ENCODE data around the gene DOCK3.
"Not testable (repeated sequence)": the region's sequence is repeated elsewhere in the genome, so short reads cannot be mapped to it uniquely, and the experiment has no call there.

Gene DOCK3

DNA sequence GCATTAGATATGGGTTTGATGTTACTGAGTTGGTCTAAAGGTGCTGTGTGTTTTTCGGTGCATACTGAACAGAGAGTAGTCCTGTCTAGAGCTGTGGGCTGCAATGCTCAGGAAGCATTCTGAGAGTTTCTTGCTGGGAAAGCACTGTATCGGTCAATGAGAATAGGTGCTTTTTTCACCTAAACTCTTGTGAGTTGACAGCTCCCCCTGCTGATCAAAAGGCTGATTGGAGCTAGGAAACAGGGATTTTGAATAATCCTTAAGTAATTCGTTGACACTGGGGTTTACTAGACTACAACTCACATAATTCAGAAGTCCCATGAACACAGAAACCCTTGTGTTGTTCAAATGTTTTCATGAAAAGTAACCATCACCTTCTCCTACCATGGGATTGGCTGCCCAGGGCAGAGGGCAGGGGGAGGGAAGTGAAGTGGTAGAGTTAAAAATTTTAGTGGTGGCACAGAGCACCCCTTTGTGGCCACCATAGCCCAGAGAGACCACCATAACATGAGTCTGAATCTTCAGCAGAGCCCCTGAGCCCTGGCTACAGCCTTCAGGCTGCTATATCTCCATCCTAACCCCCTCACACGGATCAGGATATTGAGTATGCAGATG, 697.3 kb downstream of the DOCK3 start:
- DNase-seq (ENCODE audit: low spot score): peak; percentile 68

DNA sequence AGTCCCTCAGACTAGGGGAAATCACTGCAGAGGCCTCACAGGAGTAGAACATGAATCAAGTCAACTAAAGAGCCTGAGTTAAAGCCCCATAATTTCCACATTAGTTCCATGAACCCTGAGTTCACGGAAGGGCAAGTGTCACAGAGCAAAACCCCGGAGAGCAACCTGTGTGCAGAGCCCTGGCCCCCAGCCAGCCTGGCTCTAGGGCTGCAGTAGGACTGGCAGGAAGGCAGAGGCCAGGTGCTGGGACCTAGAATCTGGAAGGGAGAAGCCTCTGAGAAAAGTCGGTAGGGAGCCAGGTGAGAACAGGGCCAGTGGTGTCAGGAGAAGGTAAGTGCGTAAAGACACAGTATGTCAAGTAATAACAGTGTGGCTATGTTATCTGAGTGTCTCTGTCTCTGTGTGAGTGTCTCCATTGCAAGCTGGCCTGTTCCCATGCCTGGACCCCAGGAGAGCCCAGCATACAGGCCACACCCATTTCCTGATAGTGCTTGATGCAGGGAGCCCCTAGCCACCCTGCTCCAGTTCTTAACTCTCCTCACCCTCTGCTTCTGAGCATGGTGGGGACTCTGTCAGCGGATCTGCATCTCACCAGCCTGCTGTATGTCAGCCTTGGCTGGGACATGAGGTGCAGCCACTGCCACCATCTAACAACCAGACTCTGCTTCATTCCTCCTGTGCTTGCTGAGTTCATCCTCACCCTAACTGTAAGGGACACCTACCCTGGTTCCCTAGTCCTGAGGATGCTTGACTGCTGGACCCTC, 699.1 kb downstream of the DOCK3 start:
- no peak for DNase-seq (ENCODE audit: low spot score)

DNA sequence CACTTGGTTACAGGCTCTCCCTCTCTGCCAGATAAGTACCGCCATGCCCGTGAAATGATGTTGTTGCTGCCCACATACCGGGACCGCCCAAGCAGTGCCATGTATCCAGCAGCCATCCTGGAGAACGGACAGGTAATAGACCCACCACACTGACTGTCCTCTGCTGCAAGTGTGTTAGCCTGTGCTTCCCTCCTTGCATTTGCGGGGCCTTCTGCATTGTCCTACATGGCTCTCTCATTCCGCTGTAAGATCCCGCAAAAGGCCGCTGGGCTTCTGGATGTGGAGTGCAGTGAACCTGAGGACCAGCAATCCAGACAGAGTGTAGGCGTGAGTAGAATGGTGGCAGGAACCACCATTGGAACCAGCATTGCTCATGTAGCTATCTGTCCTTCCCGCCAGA, 699.7 kb downstream of the DOCK3 start:
- no peak for DNase-seq (ENCODE audit: low spot score)

DNA sequence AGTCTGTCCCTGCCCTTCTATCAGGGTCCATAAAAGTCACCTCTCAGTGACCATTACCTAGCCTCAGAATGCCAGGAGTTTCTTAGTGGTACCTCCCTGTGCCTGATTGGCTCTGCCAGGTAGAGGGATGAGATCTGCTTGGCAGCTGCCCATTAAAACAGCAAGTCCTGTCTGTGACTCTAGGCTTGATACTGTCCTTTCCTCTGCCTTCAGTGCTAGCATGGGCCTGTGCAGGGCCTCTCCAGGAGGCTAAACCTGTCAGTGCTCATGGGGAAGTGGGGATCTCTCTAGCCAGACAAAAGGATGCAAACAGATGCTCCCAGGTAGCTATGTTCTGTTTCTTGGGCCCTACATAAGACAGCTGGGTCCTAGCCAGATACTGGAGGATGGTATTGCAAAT, 700.4 kb downstream of the DOCK3 start:
- DNase-seq (ENCODE audit: low spot score): no peak

DNA sequence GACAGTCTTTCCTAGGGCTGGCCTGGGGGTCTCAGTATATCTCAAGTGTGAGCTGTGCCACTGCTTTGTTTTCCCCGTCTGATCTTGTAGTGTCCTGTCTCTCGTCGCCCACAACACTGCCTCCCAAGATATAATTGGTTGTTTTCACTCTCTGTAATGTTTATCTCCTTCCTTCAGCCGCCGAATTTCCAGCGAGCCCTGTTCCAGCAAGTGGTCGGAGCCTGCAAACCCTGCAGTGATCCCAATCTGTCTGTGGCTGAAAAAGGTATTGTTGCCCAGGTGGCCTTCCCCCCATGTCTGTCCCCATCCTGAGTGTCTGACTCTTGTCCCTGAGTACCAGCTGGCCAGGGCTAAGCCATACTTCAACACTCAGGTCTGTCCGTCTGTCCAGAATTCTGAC, 700.8 kb downstream of the DOCK3 start:
- DNase-seq (ENCODE audit: low spot score): no peak

DNA sequence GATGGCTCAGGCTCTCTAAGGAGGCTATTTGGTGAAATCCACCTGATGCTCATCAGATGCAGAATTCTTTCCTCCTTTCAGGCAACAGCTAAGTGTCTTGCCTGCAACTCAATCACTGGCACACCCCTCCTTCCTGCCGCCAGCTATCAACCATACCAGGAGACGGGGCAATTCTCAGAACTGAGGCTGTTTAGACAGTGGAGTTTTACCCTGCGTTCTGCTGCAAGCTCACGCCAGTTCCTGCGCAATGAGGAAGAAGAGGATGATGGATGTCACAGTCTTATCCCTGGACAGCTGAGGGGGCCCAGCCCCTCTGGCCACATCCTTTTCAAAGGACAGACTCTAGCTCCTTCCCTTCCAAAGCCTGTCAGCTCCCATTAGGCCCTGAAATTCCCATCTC, 703.3 kb downstream of the DOCK3 start:
- DNase-seq (ENCODE audit: low spot score): no peak

DNA sequence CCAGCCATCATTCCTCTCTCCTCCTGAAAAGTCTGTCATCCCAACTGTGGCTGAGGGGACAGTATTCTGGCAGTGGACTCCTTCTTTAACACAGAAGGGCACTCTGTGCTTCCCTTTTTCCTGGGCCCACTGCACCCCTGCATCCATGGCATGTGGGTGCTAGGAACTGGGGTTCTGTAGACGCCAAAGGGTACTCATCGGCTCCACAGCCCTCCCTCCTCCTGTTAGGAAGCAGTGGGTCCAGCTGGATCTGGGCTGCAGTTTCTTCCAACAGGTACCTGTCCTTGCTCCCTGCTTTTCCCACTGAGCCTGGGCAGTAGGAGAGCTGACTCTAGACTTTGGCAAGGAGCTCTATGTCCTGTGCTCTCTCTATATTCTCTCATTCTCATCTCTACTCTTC, 704.0 kb downstream of the DOCK3 start:
- DNase-seq (ENCODE audit: low spot score): no peak

DNA sequence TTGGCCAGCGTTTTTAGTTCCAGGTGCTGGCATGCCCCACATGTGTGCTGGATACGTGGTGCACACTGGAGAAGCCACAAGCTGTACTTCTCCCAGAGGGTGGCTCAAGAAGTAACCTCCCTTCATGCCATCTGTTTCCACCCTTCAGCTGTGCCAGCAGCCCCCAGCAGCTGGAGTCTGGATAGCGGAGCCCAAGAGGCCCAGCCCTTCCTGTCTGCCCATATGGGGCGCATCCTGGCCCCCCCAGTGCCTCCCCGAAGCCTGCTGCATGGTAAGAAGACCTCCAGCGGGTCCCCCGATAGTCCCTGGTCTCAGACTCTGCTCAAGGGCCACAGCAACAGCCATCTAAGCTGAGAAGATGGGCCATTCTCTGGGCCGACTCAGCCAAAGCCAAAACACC, 704.6 kb downstream of the DOCK3 start:
- DNase-seq (ENCODE audit: low spot score): no peak

DNA sequence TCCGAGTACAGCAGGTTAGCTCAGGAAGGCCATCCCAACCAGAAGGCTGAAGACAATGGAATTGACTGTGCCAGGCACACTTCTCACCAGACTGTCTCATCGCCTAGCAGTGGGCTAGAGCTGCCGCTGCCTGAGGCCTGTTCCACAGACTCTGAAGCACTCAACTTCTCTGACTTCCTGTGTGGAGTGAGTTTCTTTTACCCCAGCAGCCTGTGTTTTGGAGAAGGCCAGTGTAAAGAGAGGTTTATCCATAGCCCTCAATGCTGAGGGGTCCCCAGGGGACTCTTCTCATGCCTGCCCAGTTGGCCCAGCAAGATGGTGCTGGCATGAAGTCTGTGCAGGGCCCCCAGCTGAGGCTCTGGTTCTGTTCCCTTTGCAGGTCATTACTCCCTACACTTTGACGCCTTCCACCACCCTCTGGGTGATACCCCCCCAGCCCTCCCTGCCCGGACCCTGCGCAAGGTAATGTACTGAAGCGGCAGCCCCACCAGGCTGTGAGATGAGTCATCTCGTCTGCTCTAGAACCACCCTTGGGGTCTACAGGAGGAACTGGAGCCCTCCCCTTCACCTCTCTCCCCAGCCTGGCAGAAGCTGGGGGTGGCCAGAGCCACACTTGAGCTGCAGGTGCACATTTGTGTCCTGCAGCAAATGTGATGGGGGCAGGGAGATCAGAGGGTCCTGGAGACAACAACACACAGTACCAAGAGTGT, 705.2 kb downstream of the DOCK3 start:
- DNase-seq (ENCODE audit: low spot score): no peak

DNA sequence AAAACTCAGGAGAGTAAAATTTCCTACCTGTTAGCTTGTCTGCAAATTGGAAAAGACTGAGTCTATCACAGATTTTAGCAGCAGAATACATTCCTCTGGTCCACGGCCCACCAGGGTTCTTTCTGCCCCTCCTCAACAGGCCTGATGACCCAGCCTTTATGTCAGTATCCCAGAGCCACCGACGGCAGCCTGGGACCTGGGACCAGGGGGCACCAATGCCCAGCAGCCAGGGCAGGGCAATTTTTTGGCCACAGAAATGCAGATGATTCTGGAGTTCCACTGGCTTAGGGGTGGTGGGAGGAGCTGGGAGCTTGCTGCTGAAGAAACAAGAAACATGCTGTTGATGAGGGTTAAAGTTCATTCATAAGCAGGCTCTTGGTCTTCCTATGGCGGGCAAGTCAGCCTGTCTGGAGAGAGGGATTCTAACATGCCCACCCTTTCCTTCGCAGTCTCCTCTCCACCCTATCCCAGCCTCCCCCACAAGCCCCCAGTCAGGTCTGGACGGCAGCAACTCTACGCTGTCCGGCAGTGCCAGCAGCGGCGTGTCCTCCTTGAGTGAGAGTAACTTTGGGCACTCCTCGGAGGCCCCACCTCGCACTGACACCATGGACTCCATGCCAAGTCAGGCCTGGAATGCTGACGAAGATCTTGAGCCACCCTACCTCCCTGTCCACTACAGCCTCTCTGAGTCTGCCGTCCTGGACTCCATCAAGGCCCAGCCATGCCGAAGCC, 706.0 kb downstream of the DOCK3 start:
- no peak for DNase-seq (ENCODE audit: low spot score)

DNA sequence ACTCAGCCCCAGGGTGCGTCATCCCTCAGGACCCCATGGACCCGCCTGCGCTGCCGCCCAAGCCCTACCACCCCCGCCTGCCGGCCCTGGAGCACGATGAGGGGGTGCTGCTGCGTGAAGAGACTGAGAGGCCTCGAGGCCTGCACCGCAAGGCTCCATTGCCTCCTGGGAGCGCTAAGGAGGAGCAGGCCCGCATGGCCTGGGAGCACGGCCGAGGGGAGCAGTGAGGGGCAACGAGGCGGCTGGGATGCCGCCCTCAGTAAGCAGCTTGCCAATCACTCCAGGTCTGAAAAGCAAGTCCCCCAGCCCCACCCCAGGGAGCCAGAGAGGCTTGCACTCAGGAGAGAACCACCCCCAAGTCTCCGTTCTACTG, 706.6 kb downstream of the DOCK3 start:
- DNase-seq (ENCODE audit: low spot score): no peak

DNA sequence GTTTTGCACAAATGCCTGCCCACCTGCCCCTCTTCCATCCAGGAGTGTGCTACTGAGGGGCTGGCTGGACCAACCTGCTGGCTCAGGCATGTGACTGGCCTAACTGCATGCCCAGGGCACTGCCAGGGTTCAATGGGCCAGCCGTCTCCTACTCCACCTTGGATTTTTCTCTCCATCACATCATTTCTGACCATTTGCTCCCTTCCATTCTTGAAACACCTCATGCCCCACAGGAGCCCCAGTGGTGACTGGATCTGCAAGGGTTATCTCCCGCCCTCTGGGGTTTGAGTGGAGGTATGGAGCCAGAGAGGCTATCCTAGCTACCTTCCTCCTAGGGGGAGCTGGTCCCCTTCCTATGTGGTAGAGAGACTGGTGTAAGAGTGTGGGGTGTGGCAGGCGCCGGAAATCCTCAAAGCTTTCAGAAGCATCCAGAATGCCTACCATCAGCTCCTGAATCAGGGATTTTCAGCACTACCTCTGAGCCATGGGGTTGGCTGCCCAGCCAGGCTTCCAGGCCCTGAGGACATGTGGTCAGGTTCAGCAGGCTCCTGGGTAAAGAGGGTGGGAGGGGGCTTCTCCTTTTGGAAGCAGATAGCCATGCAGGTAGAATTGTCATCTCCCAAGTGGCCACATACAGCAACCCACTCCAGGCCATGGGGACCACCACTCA, 707.5 kb downstream of the DOCK3 start:
- no peak for DNase-seq (ENCODE audit: low spot score)

DNA sequence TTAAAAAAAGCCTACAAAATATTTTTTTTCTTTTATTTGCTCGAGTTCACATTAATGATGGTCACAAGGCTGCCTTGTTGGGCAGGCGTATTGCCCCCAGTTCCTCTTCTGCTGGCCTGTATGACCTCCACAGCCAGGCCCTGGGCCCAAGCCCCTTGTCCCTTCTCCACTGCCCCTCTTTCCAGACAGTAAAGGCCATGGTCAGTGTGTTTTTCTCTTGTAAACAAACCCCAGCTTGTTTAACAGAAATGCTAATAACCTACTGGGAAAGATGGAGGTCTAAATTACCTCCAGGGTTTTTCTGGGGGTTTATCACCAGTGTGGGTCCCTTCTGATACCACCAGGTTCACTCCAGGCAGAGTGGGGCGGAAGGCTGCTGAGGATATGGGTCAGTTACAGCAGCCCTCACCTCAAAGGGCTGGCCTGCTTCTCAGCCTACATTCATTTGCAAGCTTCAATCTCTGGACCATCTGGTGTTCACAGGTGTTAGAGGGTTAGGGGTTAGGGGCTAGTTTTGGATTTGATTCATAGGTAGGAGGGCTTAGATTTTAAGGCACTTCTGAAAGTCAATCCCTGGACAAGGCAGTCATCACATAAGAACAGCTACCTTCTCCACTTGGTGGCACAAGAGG, 708.3 kb downstream of the DOCK3 start:
- DNase-seq (ENCODE audit: low spot score): no peak

DNA sequence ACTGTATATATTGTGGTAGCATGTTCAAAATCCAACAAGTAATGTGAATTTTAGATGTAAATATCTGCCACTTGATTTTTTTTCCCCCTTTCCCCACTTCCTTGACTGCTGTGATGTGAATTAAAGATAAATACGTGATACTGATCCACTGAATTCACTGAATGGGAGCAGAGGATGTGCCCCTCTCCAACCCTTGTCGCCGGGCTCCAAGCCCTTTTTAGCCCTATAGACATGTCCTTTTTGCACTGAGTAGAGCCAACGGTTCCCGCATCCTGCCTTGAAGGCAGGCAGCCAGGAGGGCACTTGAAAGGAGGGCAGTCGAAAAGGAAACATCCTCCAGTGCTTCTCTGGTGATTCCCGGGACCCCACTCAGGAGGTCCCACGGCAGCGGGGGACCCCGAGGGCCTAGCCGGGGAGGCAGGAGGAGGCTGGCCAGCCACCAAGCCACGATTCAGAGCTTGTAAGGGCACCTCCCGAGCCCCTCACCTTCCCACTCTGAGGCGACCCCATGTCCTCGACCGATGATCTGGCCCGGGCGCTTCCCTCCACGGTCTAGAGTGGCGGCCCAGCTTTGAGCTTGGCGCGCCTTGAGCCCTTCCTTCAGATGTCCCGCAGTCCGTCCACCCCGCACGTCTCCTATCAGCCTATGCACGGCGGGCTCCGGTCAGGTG, 709.5 kb downstream of the DOCK3 start:
- DNase-seq (ENCODE audit: low spot score): no peak

DNA sequence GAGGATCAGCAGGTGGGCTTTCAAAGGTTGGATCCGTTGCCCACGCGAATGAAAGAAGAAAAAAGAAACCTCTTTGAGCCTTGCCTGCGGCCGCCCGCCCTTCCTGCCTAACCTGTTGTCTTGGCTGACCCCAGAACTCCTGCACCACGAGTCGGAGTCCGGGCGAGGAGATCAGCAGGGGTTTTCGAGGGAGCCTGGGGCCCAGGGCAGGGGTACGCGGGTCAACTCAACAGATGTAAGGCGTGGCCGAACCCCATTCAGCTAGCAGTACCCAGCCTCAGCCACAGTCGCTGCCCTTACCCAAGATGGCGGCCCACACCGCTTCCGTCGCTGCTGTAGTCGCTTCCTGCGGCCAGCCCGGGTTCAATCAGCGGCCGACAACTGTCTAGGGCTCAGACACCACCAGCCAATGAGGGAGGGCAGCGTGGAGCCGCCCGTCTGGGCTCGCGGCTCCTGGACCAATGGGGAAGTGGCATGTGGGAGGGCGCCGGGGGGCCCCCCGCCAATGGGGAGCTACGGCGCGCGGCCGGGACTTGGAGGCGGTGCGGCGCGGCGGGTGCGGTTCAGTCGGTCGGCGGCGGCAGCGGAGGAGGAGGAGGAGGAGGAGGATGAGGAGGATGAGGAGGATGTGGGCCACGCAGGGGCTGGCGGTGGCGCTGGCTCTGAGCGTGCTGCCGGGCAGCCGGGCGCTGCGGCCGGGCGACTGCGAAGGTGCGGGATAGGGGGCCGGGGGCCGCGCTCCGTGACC, 710.2 kb downstream of the DOCK3 start, which contains the start of gene MANF:
MANF (plus strand) TSS at position 566 of the 748 bp plus-strand sequence; CDS start at position 618, 52 bp downstream.
- DNase-seq (ENCODE audit: low spot score): peak; percentile 96

DNA sequence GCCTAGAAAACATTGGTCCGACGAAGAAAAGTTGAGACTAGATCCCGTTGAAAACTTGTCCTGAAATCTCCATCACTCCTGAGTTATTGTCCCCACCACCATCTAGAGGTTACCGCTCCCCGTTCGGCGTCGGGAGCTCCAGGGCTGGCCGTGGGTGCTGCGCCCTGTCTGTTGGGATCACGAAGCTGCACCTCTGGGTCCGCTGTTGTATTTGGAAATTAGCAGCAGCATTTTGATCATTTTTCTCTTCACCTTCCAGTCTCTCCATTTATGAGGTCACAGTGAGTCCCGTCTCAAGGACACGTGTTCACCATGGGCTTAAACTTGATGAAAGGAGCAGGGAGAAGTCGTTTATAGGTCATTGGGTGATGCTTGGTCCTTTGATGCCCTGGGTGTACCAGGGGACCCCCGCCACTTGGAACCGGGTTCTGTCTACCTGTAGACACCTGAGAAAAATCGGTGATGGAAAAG, 710.9 kb downstream of the DOCK3 start:
- DNase-seq (ENCODE audit: low spot score): no peak

DNA sequence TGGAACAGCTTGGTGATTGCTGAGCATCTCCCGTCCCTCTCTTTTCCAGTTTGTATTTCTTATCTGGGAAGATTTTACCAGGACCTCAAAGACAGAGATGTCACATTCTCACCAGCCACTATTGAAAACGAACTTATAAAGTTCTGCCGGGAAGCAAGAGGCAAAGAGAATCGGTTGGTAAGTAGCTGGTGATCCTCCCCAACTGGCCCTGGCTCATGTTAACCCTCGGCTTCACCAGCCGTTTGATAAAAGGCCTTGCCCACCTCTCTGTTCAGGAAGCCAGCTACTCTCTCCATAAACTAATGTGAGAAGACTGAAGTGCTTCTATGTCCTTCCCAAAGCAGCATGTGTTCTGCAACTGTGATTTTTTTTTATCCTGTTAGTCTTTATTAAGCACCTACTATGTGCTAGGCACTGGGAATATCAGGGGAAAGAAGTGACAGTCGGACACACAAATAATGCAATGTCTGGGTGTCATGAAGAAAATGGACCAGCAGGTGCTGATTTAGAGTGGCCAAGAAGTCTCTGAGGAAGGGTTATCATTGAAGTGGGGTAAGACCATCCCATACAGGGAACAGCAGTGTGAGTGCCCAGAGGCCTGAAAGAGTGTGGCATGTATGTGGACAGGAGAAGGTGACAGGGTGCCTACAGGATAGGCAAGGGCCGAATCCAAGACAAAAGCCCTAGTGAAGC, 711.6 kb downstream of the DOCK3 start:
- DNase-seq (ENCODE audit: low spot score): no peak

DNA sequence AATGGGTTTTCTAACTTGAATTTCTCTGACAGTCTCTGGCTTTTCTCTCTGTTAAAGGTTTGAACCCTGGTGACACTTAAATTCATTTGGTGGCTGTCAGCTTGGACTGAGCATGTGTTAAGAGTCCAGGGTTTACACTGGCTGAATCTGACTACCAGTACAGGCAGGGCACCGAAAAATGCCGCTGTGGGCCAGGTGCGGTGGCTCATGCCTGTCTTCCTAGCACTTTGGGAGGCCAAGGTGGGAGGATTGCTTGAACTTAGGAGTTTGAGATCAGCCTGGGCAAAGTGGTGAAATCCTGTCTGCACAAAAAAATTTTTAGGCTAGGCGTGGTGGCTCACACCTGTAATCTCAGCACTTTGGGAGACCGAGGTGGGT, 712.1 kb downstream of the DOCK3 start:
- DNase-seq (ENCODE audit: low spot score): no peak

DNA sequence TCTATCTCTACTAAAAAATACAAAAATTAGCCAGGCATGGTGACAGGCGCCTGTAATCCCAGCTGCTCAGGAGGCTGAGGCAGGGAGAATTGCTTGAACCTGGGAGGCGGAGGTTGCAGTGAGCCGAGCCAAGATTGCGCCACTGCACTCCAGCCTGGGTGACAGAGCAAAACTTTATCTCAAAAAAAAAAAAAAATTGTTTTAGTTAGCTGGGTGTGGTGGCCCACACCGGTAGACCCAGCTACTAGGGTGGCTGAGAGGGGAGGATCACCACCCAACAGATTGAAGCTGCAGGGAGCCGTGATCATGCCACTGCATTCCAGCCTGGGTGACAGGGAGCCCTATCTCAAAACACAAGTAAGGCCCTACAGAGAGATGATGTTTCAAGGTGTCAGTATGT, 712.6 kb downstream of the DOCK3 start:
- not testable (repeated sequence) for DNase-seq (ENCODE audit: low spot score)
